ENCODE measurements around the gene TMEM239.
A peak's percentile ranks its signal among the peaks of the same experiment; 100 is the strongest.
"Not testable (repeated sequence)": the region's sequence is repeated elsewhere in the genome, so short reads cannot be mapped to it uniquely, and the experiment has no call there.

Gene TMEM239

DNA sequence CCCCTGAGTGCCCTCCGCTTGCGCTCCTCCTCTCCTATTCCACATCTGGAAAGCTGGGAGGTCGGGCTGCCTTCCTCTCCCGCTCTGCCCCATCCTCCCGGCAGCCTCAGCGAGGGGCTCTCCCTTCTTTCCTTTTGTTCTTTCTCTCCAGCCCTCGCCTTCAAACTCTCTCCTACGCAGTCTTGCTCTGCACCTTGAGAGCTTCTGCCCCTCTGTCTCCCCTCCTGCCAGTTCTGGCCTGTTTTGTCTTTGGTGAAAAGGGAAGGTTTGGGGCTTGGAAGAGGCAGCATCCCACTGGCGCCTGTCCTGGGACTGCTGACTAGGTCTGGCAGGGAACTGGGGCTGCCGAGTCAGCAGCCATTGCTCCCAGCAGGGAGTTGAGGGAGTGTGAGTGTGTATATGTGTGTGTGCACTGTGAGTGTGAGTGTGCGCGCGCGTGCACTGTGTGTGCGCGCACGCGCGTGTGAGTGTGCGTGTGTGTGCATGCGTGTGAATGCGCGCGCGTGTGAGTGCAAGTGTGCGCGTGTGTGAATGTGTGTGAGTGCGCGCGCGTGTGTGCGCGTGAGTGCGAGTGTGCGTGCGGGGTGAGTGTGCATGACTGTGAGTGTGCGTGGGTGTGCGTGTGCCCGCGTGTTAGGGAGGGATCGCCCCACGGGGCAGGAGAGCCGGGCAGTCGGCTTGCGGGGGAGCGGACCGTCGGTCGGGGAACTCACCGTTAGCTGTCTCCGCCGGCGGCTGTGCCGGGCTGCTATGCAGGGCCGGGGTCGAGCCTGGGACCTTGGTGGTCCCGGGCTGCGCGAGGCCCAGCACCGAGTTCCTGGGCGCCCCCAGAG lies 16.3 kb upstream of the TMEM239 start:
- no peak for DNase-seq

DNA sequence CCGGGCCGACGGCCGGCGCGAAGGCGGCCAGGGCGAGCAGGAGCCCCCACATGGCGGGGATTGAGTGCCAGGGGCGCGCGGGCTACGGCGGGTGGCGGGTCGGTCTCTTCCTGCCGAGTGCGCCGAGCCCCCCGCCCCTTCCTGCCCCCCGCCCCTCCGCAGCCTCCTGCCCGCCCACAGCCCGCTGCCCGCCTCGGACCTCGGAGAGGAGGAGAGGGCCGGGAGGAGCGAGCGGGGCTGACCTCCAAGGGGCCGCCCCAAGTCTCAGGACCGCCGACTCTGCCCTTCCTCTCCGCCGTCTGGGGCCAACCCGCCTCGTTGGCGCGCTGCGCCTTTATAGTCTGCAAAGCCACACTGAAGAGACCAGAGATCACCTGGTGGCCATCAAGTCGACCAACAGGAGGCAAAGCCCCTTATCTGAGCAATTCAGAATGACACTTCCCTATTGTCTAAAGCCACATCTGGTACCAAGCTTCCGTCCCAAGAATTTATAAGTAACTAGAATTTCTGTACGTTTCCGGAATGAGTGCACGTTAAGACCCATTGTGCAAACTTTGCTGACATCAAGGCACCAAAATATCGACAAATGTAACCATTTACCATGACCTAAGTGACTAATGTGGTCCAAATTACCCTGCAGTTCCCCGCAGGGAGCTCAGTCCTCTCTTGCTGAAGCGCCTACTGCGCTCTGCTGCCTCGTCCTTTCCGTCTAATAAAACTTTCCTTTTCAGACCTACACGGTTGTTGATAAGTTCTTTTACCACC lies 15.5 kb upstream of the TMEM239 start, which contains the start of gene CPXM1:
CPXM1 (minus strand) TSS at position 107 of the 765 bp plus-strand sequence; CDS start at position 52, 55 bp downstream.
- peak; percentile 45 for DNase-seq

DNA sequence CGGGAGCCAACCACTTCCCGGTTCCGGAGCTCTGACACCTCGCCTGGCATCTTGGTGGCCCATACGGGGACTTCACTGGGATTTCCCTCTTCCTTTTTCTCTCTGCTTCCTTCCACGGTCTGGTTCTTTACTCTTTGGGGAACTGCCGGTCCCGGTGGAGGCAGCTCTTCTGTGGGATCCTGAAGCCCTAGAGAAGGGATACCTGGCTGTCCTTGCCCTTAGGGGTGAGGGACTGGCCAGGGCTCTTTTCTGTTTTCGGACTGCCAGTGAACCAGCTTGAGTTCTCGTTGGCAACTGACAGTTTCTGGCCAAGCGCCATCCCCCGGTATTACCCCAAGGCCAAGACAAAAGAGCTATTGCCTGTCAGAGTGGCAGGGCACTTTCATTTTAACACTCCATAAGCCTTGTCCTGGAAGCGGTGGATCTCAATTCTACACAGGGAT lies 14.9 kb upstream of the TMEM239 start:
- no peak for DNase-seq

DNA sequence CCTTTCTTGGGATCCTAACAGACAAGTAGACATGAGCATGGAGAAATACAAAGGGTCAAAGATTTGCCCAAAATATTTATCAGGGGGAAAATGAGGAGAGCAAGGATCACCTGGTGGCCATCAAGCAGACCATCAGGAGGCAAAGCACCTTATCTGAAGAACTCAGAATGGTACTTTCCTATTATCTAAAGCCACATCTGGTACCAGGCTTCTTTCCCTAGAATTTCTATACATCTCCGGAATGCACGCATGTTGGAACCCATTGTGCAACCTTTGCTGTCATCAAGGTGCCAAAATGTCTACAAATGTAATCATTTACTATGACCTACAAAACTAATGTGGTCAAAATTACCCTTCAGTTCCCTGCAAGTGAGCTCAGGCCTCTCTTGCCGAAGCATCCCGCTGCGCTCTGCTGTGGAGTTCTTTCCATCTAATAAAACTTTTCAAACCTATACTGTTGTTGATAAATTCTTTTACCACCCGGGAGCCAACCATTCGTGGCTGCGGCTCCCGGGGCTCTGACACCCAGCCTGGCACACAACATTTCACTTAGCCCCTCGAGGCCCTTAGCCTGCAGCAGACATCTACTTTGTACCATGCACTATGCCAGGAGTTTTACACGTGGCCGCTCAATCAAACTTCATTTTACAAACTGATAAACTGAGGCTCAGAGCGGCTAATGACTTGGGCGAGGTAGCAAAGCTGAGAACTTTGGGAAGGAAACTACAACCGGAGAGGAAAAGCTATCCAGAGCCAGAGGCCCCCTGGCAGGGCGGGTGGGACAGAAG lies 11.9 kb upstream of the TMEM239 start:
- no peak for DNase-seq

- DNase-seq: no peak
Measured at GRCh38 chr20:2804852-2805688, 11.1 kb upstream of the TMEM239 start.

- no peak for DNase-seq
Measured at GRCh38 chr20:2805689-2806350, 10.3 kb upstream of the TMEM239 start.

GRCh38 chr20:2806351-2806701 lies 9.8 kb upstream of the TMEM239 start:
- DNase-seq: no peak

DNA sequence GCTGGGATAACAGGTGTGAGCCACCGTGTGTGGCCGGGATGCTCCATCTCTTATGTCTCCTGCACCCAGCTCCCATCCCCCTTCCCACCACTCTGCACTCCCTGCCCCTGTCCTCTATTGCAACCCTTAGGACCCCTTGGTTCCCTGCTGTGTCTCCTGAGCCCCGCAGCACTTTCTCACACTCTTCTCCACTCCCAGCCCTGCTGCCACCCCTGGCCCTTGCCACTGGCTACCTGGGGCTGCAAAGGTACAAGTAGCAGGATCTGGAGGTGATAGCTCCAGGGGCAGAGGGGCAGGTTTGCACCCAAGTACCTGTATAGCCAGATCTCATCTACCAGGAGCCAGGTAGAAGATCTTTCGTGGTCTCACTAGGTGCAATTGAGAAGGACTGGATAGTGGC lies 9.1 kb upstream of the TMEM239 start:
- DNase-seq: no peak

GRCh38 chr20:2807929-2808328 lies 8.2 kb upstream of the TMEM239 start:
- DNase-seq: not testable (repeated sequence)

DNA sequence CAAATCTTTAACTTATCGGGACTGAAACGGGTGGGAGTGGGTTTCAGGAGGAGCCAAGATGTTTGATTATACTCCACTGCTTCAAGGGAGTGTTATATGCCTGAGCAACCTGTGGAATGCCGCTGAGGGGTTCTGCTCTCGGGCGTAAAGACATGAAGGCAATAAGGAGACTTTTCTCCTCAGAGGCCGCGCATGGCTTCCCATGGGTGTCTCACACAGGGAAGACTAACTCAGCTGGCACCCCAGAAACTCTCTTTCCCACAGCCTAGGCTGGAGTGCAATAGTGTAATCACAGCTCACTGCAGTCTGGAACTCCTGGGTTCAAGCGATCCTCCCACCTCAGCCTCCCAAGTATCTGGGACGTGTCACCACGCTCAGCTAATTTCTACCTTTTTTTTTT lies 6.5 kb upstream of the TMEM239 start:
- no peak for DNase-seq

DNA sequence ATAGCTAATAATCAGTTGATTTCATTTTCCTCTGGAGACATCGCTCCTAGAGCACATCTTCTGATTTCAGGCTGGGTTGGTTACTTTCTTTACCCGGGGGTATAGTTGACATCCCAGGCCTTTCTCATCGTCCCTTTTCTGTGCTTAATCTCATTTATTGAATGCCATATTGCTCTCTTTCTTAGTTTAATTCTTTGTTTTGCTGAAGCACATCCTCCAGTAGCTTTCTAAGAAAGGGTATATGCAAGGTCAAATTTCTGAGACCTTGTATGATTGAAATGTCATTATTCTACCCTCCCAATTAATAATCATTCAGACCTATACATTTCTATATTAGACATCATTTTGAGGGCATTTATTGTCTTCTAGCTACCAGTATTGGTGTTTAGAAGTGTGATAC lies 4.0 kb upstream of the TMEM239 start:
- no peak for DNase-seq

GRCh38 chr20:2814076-2814475 lies 2.1 kb upstream of the TMEM239 start:
- DNase-seq: no peak

GRCh38 chr20:2814587-2815051 lies 1.5 kb upstream of the TMEM239 start, which contains the start of gene C20orf141:
Gene C20orf141, plus strand, starts transcription at chr20:2814987. Its CDS starts 198 bp downstream, at chr20:2815185.
- DNase-seq: no peak

DNA sequence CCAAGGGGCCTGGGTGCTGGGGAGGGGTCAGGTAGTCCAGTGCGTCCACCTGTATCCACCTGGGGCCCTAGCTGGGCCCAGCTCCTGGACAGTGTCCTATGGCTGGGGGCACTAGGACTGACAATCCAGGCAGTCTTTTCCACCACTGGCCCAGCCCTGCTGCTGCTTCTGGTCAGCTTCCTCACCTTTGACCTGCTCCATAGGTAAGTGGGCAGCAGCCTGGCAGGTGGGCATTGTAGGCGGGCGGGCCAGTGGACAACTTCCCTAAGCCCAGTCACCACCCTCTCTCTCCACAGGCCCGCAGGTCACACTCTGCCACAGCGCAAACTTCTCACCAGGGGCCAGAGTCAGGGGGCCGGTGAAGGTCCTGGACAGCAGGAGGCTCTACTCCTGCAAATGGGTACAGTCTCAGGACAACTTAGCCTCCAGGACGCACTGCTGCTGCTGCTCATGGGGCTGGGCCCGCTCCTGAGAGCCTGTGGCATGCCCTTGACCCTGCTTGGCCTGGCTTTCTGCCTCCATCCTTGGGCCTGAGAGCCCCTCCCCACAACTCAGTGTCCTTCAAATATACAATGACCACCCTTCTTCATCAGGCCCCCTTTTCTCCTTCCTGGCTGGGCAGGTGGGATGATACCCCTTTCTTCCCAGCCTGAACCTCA lies 793 bp upstream of the TMEM239 start:
- no peak for DNase-seq

DNA sequence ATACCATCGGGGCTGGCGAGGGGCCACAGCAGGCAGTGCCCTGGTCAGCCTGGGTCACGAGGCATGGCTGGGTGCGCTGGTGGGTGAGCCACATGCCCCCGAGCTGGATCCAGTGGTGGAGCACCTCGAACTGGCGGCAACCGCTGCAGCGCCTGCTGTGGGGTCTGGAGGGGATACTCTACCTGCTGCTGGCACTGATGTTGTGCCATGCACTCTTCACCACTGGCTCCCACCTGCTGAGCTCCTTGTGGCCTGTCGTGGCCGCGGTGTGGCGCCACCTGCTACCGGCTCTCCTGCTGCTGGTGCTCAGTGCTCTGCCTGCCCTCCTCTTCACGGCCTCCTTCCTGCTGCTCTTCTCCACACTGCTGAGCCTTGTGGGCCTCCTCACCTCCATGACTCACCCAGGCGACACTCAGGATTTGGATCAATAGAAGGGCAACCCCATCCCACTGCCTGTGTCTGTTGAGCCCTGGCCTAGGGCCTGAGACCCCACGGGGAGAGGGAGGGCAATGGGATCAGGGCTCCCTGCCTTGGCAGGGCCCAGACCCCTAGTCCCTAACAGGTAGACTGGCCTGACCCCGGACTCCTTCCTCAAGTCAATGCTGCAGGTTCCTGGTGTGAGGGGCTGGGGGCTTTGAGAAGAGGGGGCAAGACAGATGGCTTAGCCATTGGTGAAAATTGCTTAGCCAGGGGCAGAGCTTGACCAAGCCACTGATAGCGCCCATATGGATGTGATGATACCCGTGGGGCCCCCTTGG lies 598 bp downstream of the TMEM239 start:
- no peak for DNase-seq

GRCh38 chr20:2817341-2817726 lies 1.2 kb downstream of the TMEM239 start:
- DNase-seq: no peak

DNA sequence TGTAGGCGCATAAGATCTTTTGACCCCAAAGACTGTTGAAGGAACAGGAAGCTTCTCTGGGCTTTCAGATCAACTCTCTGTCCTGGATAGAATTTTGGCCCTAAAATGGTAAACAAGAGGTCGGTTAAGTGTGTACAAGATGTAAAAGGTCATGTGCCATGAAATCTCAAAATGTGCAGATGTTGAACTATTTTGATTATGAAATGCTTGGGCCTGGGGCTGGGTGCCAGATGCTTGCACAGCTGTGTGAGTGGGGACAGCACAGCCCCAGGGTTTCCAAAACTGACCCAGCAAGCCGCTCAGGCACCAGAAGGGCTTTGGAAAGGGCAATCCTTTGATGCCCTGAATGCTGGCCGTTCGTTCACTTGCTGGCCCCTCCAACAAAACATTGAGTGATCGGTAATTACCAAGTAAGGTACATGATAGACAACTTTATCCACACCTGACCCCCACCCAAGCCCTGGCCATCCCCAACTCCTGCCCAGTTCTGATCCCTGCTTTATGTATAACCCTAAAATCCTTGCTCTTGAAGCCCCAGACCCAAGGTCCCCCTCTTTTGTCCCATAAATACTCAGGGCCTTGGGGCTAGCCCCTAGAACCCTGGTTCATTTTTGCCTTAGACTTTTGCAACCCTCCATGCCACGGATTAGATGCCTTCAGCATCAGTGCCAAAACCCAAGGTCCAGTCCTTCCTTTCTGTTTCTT lies 1.9 kb downstream of the TMEM239 start:
- DNase-seq: no peak

- DNase-seq: no peak
Measured at GRCh38 chr20:2820084-2820895, 4.1 kb downstream of the TMEM239 start.
